ENCODE measurements around the gene GPR78. TPM values are rescaled to one million over a fixed set of nuclear protein-coding genes. Genes with fewer than 3 reads are reported as not detected.

GPR78 gene
- polyA plus RNA-seq, 1 donor (not counting 4 experiments of a cell fraction or from before 2014, with no cell fraction given): not detected

GRCh38 chr4:8573266-8573665 lies 6.9 kb upstream of the GPR78 start:
- Histone ChIP-seq H2AFZ (ENCODE audit: control insufficient read depth, low read length) (no peak overlapping the region), H3K9me1 (ENCODE audit: control insufficient read depth, extremely low read depth, insufficient read depth, low read length) (no peaks in the 10 kb centered on the region), H3K79me2 (ENCODE audit: control insufficient read depth, insufficient read depth, low read length) (no peaks in the 10 kb centered on the region), H3K27ac (ENCODE audit: control insufficient read depth, insufficient read depth, low read length) (no peak overlapping the region), H3K4me2 (ENCODE audit: control insufficient read depth, extremely low read depth, insufficient read depth, low read depth, low read length) (no peak overlapping the region), H3K4me1 (ENCODE audit: control insufficient read depth, extremely low read depth, insufficient read depth, low read length) (no peaks in the 10 kb centered on the region), H3K4me3 (ENCODE audit: control insufficient read depth in 2 of 3, extremely low read depth in 1 of 3, insufficient read depth in 2 of 3, low read depth in 1 of 3, low read length in 3 of 3) (no peak overlapping the region), H4K20me1 (ENCODE audit: control insufficient read depth, extremely low read depth, insufficient read depth, low read length) (no peaks in the 10 kb centered on the region), H3K9me3 (ENCODE audit: control insufficient read depth, low read depth, low read length) (no peaks in the 10 kb centered on the region), H3K9ac (ENCODE audit: control insufficient read depth, extremely low read depth, insufficient read depth, low read length) (no peak overlapping the region), H3K36me3 (ENCODE audit: control insufficient read depth in 2 of 2, extremely low read depth in 1 of 2, insufficient read depth in 2 of 2, low read length in 2 of 2) (no peaks in the 10 kb centered on the region), H3K27me3 (ENCODE audit: control insufficient read depth, extremely low read depth, insufficient read depth, low read length) (peaks cover 4% of the 10 kb centered on the region)
- DNase-seq (ENCODE audit: low read depth, low spot score) (no peak), FAIRE-seq (no peak)
- dilution Hi-C loops (cut with MboI; ENCODE audit: extremely low pct_ligation_motif_present, low sequenced_read_pairs): no loop called here
- no peak for TF ChIP-seq CTCF (optimal IDR thresholded peaks at IDR 0.05 in 1 of 3, IDR thresholded peaks at IDR 0.05 in 1 of 3, conservative IDR thresholded peaks at IDR 0.05 in 1 of 3; ENCODE audit: extremely low read depth in 1 of 3, insufficient read depth in 2 of 3, low read length in 3 of 3)
- no peak for TF ChIP-seq EZH2 (IDR thresholded peaks at IDR 0.05; ENCODE audit: low read length)

- Histone ChIP-seq H3K4me3 (ENCODE audit: control insufficient read depth in 2 of 3, extremely low read depth in 1 of 3, insufficient read depth in 2 of 3, low read depth in 1 of 3, low read length in 3 of 3) (no peak overlapping the region), H3K27ac (ENCODE audit: control insufficient read depth, insufficient read depth, low read length) (no peak overlapping the region), H3K27me3 (ENCODE audit: control insufficient read depth, extremely low read depth, insufficient read depth, low read length) (peaks cover 4% of the 10 kb centered on the region), H3K9me3 (ENCODE audit: control insufficient read depth, low read depth, low read length) (no peaks in the 10 kb centered on the region), H3K79me2 (ENCODE audit: control insufficient read depth, insufficient read depth, low read length) (no peaks in the 10 kb centered on the region), H3K9ac (ENCODE audit: control insufficient read depth, extremely low read depth, insufficient read depth, low read length) (no peak overlapping the region), H3K4me2 (ENCODE audit: control insufficient read depth, extremely low read depth, insufficient read depth, low read depth, low read length) (no peak overlapping the region), H4K20me1 (ENCODE audit: control insufficient read depth, extremely low read depth, insufficient read depth, low read length) (no peaks in the 10 kb centered on the region), H3K9me1 (ENCODE audit: control insufficient read depth, extremely low read depth, insufficient read depth, low read length) (no peaks in the 10 kb centered on the region), H2AFZ (ENCODE audit: control insufficient read depth, low read length) (no peak overlapping the region), H3K36me3 (ENCODE audit: control insufficient read depth in 2 of 2, extremely low read depth in 1 of 2, insufficient read depth in 2 of 2, low read length in 2 of 2) (no peaks in the 10 kb centered on the region), H3K4me1 (ENCODE audit: control insufficient read depth, extremely low read depth, insufficient read depth, low read length) (no peaks in the 10 kb centered on the region)
- no peak for FAIRE-seq
- TF ChIP-seq CTCF (optimal IDR thresholded peaks at IDR 0.05 in 1 of 3, IDR thresholded peaks at IDR 0.05 in 1 of 3, conservative IDR thresholded peaks at IDR 0.05 in 1 of 3; ENCODE audit: extremely low read depth in 1 of 3, insufficient read depth in 2 of 3, low read length in 3 of 3) (no peak), EZH2 (IDR thresholded peaks at IDR 0.05; ENCODE audit: low read length) (no peak)
- dilution Hi-C loops (cut with MboI; ENCODE audit: extremely low pct_ligation_motif_present, low sequenced_read_pairs): no loop called here
- no peak for DNase-seq (ENCODE audit: low read depth, low spot score)
Measured at GRCh38 chr4:8574796-8575370, 5.3 kb upstream of the GPR78 start.
